Measurements from ENCODE around the gene PDE1A.

The PDE1A gene

GRCh38 chr2:182197529-182197928, 229.3 kb downstream of the PDE1A start:
- no peak for TF ChIP-seq CTCF (IDR thresholded peaks at IDR 0.05)
- Histone ChIP-seq H3K36me3 (peaks cover 6 to 16% (median 15%) of the 10 kb centered on the region in 3 donors), H3K27ac (no peak overlapping the region), H3K4me3 (no peak overlapping the region), H3K27me3 (no peaks in the 10 kb centered on the region), H3K9me3 (no peaks in the 10 kb centered on the region), H3K4me1 (no peaks in the 10 kb centered on the region)
- intact Hi-C loops (cut with DNase I; ENCODE audit: low total_unique reads): no loop called here
- no peak for DNase-seq

- intact Hi-C loops (cut with DNase I; ENCODE audit: low total_unique reads): no loop called here
- H3K36me3 ChIP-seq: no peaks in the 10 kb centered on the region
- no peak for TF ChIP-seq CTCF (IDR thresholded peaks at IDR 0.05)
- no peaks in the 10 kb centered on the region for H3K4me1 ChIP-seq
- H3K9me3 ChIP-seq: no peaks in the 10 kb centered on the region
- H3K27me3 ChIP-seq: no peaks in the 10 kb centered on the region
- DNase-seq: no peak
- no peak overlapping the region for H3K27ac ChIP-seq
- no peak overlapping the region for H3K4me3 ChIP-seq
These were observed 233.5 kb downstream of the PDE1A start for GRCh38 chr2:182193291-182193690.

GRCh38 chr2:182191061-182191460, 235.8 kb downstream of the PDE1A start:
- Histone ChIP-seq H3K4me1 (peaks cover 0 to 11% (median 0%) of the 10 kb centered on the region in 4 donors), H3K4me3 (no peak overlapping the region), H3K36me3 (no peaks in the 10 kb centered on the region), H3K9me3 (no peaks in the 10 kb centered on the region), H3K27ac (no peak overlapping the region), H3K27me3 (no peaks in the 10 kb centered on the region)
- TF ChIP-seq CTCF (IDR thresholded peaks at IDR 0.05): no peak
- intact Hi-C loops (cut with DNase I; ENCODE audit: low total_unique reads): no loop called here
- DNase-seq: no peak

GRCh38 chr2:182187130-182187529, 239.7 kb downstream of the PDE1A start:
- Histone ChIP-seq H3K9me3 (peaks cover 0 to 10% (median 0%) of the 10 kb centered on the region in 3 donors), H3K4me1 (peaks cover 0 to 11% (median 0%) of the 10 kb centered on the region in 4 donors), H3K36me3 (peaks cover 0 to 29% (median 6%) of the 10 kb centered on the region in 3 donors), H3K27me3 (no peaks in the 10 kb centered on the region), H3K4me3 (no peak overlapping the region), H3K27ac (peak overlapping the region in 1 of 2 donors; percentile 16)
- DNase-seq: no peak
- TF ChIP-seq CTCF (IDR thresholded peaks at IDR 0.05): no peak
- intact Hi-C loops (cut with DNase I; ENCODE audit: low total_unique reads): no loop called here

GRCh38 chr2:182186132-182186735, 240.6 kb downstream of the PDE1A start:
- TF ChIP-seq CTCF (IDR thresholded peaks at IDR 0.05): peak; percentile 78 to 87
- no peak for DNase-seq
- Histone ChIP-seq H3K36me3 (peaks cover 0 to 29% (median 6%) of the 10 kb centered on the region in 3 donors), H3K9me3 (peaks cover 0 to 10% (median 0%) of the 10 kb centered on the region in 3 donors), H3K4me3 (no peak overlapping the region), H3K27ac (peak overlapping the region in 1 of 2 donors; percentile 16), H3K4me1 (peaks cover 0 to 11% (median 0%) of the 10 kb centered on the region in 4 donors), H3K27me3 (no peaks in the 10 kb centered on the region)
- intact Hi-C loops (cut with DNase I; ENCODE audit: low total_unique reads): no loop called here
